GM06990 (cell line): ENCODE results near the gene TAMALIN.
A peak's percentile ranks its signal among the peaks of the same experiment; 100 is the strongest.

Experiments
- DNase-seq: peaks from one replicate; pipeline ENCODE4 v3.0.0-alpha.2; 2011; ENCODE audit not compliant: insufficient read length; ENCODE audit errors: extremely low read depth
- H3K27me3 ChIP-seq: replicated peaks from 2 replicates; pipeline ENCODE4 v1.6.0; 2011; ENCODE audit warnings: low read length; ENCODE audit not compliant: control insufficient read depth, insufficient read depth
- H3K36me3 ChIP-seq: 2 replicates; pipeline ENCODE4 v1.5.1; 2011; ENCODE audit warnings: low read length; ENCODE audit not compliant: control insufficient read depth, insufficient read depth
- H3K4me3 ChIP-seq: replicated peaks from 2 replicates; pipeline ENCODE4 v1.5.1; 2011; ENCODE audit warnings: low read depth, mild to moderate bottlenecking, control low read depth, low read length
- TF ChIP-seq, protein P1 (sequence below): IDR thresholded peaks from 2 replicates; pipeline ENCODE4 v1.5.1; 2011; ENCODE audit warnings: low read length, control low read depth, mild to moderate bottlenecking, inconsistent platforms; ENCODE audit not compliant: insufficient read depth, poor library complexity, severe bottlenecking

TAMALIN gene

DNA sequence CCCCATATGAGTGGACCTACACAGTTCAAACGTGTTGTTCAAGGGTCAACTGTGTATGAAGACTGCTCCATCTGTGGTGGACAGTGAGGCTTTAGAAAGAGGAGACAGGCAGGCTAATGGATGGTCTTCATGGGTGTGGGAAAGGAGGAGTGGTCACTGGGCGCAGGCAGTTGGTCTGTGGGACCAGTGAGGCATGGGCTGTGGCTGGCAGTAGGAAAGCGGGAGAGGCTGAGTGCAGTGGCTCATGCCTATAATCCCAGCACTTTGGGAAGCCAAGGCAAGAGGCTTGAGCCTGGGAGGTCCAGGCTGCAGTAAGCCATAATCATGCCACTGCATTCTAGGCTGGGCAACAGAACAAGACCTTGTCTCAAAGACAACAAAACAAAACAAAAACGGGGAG lies 42.5 kb downstream of the TAMALIN start:
- TF ChIP-seq, protein P1, sequence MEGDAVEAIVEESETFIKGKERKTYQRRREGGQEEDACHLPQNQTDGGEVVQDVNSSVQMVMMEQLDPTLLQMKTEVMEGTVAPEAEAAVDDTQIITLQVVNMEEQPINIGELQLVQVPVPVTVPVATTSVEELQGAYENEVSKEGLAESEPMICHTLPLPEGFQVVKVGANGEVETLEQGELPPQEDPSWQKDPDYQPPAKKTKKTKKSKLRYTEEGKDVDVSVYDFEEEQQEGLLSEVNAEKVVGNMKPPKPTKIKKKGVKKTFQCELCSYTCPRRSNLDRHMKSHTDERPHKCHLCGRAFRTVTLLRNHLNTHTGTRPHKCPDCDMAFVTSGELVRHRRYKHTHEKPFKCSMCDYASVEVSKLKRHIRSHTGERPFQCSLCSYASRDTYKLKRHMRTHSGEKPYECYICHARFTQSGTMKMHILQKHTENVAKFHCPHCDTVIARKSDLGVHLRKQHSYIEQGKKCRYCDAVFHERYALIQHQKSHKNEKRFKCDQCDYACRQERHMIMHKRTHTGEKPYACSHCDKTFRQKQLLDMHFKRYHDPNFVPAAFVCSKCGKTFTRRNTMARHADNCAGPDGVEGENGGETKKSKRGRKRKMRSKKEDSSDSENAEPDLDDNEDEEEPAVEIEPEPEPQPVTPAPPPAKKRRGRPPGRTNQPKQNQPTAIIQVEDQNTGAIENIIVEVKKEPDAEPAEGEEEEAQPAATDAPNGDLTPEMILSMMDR: no peak
- Histone ChIP-seq H3K27me3 (no peaks in the 10 kb centered on the region), H3K4me3 (no peak overlapping the region), H3K36me3 (no peaks in the 10 kb centered on the region)
- DNase-seq: no peak

DNA sequence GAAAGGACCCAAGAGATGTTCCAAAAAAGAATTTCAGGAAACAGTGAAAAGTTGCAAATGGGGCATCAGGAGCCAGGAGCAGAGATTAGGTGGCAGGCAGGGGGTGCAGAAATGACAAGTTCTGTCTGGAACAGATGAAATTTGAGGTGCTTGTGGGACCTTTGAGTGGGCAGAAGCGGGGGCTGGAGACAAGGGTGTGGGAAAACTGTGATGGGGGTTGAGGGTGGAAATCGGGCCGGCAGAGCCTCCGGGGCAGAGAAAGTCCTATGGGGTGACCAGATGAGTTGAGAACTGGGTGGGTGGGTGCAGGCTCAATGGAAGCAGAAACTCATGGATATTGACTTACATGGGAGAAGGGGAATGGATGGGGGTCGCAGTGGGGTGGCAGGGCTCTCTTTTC lies 42.9 kb downstream of the TAMALIN start:
- Histone ChIP-seq H3K4me3 (no peak overlapping the region), H3K36me3 (no peaks in the 10 kb centered on the region), H3K27me3 (no peaks in the 10 kb centered on the region)
- TF ChIP-seq, protein P1: no peak
- no peak for DNase-seq

DNA sequence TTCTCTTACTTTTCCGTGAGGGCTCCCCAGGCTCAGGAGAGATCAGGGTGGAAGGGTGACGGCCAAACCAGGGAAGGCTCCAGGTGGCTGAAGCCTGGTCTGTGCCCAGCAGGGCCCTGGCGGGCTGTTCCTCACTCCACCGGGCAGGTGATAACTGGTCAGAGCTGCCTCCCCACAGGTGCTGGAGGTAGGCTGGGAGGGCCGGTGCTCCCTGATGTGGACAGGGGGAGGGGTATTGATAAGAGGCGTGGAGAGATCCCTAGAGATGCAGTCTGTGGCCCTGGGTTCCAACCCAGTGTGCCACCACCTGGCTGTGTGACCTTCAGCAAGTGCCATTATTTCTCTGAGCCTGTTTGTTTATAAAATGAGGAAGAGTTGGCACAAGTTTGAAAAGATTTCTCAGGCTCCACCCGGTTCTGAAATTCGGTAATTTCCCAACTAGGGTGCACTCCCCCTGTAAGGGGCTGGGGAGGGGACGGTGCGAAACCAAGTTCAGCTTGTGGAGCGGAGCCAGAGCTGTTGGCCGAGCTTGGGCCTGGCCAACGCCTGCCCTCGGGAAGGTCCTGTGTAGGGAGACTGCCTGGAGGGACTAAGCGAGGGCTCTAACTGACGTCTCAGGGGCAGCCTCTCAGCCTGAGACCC lies 43.5 kb downstream of the TAMALIN start:
- TF ChIP-seq, protein P1: no peak
- H3K27me3 ChIP-seq: no peaks in the 10 kb centered on the region
- DNase-seq: no peak
- no peaks in the 10 kb centered on the region for H3K36me3 ChIP-seq
- H3K4me3 ChIP-seq: peak overlapping the region; percentile 68

DNA sequence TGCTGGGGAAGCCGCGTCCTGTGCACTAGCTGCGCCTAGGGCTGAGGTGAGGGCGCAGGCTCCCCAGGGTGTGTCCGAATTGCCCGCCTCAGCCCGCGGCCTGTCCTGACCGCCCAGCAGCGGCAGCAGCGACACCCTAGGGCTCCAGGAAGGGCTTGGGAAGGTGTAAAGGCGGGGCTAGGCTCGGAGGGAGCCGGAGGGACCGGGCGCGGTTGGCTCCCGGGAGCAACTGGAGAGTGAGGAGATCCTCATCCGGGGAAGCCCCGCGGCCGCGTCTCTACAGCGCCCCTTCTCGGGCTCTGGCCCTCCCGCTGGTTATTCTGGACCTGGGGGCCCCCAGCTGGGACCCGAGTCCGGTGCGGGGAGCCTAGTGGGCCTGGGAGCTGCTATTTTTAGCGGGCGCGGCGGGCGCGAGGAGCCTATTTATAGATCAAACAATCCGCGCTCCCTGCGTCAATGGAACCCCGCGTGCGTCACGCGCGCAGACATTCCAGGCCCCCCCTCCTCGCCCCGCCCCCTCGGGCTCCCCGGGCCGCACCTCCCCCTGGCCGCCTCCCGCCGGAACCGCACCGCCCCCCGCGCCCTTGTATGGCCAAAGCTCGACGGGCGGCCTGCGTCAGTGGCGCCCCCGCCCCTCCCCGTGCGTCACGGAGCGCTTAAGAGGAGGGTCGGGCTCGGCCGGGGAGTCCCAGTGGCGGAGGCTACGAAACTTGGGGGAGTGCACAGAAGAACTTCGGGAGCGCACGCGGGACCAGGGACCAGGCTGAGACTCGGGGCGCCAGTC lies 44.2 kb downstream of the TAMALIN start, which contains the start of gene NR4A1:
NR4A1 (plus strand) TSS at position 685 of the 784 bp plus-strand sequence. CDS start 2,887 bp downstream, outside the sequence.
- no peaks in the 10 kb centered on the region for H3K36me3 ChIP-seq
- H3K27me3 ChIP-seq: no peaks in the 10 kb centered on the region
- DNase-seq: peak; percentile 94
- TF ChIP-seq, protein P1: peak; percentile 29
- peak within 1 kb of the TSS; percentile 68 for H3K4me3 ChIP-seq

DNA sequence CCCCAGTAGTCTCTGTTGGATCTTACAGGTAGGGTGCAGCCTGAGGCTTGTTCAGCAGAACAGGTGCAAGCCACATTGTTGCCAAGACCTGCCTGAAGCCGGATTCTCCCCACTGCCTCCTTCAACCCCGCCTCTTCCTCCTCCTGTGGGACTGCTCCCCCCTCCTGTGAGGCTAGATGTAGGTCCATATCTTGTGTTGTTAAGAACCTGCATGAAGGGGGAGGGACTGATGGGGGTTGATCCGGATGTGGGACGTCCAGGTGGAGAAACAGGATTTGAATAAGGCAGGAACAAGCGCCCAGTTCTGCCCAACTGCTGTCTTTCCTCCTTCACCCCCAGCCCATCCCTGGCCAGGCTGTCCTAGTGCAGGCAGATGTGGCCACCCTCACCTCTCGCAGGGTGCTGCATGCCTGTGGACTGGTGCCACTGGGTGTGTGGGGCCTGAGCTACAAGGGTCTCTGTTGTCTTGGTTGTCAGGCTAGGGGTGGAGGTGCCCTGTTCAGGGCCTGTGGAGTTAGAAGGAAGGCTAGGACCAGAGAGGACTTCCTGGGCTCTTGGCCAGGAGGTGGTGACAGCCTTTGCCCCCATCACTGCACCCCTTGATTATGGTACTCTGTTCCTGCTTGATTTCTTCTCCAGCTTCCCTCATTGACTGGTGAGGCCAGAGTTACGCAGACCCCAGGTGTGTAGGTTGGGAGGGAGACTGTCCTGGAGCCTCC lies 45.9 kb downstream of the TAMALIN start:
- H3K27me3 ChIP-seq: no peaks in the 10 kb centered on the region
- DNase-seq: no peak
- no peaks in the 10 kb centered on the region for H3K36me3 ChIP-seq
- TF ChIP-seq, protein P1: no peak
- peak overlapping the region; percentile 8 for H3K4me3 ChIP-seq
